ENCODE measurements around the gene EDIL3.

Gene EDIL3

DNA sequence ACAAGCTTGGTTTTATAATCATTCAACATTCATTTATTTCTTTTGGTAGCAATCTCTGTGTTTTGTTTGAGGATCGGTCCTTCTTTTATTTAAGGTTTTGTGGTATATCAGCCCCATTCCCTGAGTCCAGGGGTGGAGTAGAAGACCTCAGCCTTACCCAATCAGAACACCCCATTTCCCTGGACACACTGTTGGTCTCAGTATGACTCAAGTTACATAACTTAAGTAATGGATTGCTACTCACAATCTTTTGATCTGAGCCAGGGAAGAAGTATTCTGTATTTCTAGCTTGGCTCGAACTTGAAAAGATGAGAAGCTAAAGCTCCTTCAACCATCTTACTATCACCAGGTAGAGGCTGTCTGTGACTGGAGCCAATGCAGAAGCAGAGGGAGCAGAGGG, 488.8 kb downstream of the EDIL3 start:
- DNase-seq: no peak

DNA sequence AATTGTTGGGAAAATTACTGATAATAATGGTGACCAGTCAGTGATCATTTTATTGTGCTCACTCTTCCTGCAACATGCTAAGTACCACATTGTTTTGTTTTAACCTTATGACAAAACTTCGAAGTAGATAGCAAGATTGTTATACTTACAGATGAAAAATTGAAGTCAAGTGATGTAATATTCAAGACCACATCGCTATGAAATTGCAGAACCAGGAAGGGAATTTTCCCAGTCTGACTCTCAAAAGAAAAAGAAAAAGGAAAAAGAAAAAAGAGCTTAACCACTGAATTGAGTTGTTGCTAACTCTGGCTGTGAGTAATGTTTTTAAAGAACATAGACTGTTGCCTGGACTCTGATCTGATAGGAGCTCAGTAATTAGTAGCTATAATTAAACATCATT, 493.4 kb downstream of the EDIL3 start:
- DNase-seq: no peak
